Measurements from ENCODE around the gene KCNJ10.
A peak's percentile ranks its signal among the peaks of the same experiment; 100 is the strongest.

The KCNJ10 gene

DNA sequence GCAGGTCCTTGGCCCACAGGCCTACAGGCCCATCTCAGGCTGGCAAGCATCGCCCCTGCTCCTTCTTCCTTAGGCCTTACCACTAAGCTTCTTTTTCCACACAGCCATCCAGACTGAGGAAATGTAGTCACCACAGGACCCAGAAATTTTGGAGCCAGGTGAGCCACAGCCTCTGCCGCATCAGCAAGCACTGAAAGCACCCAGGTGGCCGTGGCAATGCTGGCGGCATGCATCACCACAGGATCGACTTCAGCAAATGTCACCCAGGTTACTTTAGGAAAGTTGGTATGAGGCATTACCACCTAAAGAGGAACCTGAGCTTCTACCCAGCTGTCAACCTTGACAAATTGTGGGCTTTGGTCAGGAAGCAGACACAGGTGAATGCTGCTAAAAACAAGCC lies 49.8 kb downstream of the KCNJ10 start:
- no peak for DNase-seq

DNA sequence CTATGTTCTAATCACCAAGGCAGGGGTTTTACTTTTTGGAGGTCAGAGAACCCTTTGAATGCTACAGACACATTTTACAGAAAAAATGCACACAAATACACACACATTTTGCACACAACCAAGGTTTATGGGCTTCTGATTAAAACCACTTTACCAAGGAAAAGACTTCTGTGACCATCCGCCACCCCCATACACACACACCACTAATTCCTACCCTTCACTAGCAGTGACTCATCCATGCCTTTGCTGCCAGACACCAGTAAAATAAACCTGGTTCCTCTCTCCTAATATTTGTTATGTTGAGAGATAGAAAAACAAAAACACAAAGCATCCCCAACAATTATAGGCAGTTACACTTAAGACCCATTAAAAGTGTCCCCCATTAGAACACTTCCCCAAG lies 51.1 kb downstream of the KCNJ10 start:
- DNase-seq, result no peak

DNA sequence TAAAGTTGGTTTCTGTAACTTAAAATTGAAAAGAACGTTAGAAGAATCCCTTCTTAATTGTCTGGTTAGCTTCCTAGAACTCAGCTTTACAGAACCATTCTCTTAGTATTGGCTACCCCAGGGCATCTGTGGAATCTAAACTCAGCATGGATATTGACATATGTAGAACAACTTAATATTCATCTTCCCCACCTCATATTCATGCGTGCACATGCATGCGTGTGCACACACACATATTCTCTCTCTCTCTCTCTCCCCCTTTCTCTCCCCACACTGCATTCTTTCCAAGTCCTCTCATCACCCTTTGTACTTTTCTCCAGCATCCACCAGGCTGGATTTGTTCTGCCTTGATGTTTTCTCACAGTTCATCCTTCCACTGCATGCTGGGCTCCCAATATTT lies 51.6 kb downstream of the KCNJ10 start:
- DNase-seq, result no peak

DNA sequence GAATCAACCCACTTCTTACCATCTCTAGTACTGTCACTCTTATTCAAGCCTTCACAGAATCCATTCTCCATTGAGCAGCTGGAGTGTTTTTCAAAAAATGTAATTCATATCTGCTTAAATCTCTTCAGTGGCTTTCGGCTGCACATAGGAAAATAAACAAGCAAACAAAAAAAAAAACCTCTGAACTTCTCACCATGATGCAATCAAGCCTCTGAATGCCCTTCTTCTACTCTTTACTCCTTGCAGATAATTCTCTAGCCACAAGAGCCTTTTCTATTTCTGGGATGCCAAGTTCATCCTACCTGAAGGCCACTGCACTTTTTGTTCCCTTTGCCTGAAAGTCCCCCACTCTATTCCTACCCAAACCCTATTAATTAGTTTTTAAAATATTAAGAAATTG lies 52.4 kb downstream of the KCNJ10 start:
- DNase-seq, result no peak

DNA sequence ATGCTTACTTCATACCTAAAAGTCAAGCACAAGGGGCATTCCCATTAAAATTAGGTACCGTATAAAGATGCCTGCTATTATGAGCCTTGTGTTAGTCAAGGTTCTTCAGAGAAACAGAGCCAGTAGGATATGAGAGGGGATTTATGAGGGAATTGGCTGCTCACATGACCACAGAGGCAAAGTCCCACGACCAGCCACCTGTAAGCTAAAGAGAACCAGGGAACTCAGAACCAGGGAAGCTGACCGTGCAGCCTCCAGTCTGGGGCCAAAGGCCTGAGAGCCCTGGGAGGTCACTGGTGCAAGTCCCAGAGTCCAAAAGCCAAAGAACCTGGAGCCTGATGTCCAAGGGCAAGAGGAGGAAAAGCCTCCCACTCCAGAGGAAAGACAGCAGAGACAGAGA lies 58.2 kb downstream of the KCNJ10 start:
- DNase-seq, result no peak

DNA sequence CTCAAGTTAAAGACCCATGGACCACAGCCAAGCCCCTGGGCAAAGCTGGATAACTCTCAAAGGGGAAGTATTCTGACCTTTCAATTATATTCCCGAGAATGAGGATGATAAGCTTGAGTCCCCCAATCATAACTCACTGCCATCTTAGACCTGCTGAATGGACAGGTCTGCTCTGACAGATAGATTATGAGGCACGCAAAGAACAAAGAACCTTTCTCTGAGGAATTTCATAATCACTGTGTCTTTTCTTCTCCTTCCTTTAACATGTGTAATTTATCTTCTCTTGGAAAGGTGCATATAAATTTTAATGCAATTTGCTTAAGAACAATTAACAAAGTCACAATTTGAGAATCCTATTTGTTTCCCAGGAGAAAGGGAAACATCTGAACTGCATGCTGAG lies 60.2 kb downstream of the KCNJ10 start:
- no peak for DNase-seq

DNA sequence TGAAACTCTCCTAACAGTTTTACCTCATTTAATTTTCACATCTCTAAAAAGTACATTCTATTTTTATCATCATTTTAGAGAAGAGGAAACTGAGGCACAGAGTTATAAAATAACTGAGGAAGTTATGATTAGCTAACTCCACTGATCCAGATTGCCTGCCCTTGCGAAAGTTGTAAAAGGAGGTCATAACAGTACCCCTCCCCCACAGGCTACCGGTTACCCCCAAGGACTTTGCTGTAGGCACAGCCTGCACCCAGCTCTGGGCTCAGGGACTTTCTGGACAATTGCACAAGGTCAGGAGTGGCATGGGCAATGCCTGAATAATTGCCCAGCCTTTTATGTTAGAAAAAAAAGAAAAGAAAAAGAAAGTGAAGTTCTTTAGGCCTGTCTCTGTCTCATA lies 60.9 kb downstream of the KCNJ10 start:
- DNase-seq, result no peak

DNA sequence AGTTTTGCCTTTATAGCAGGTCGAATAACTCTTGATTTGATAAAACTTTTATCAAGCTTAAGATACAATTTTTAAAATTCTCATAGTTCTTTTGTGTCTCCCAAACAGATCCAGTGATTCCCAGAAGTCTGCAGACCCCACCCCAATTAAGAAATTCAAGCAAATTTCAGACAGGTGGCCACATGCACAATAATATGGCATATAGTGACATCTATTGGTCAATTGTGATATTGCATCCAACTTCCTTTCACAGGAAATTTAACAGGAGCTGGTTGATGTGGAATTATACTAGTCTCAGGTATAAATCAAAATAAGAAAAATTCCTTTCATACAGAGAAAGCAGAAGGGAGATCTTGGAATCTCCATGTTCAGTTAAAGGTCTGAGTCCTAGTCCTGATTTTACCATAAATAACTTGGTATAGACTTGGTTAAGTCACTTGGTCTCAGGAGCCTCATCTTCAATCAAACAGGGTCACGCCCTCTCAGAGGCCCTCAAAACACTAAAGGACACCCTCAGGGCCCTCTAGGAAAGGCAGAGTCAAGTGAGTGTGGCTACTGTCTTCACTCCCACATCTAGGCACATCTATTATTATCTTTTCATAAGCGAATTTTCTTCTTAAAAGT lies 62.3 kb downstream of the KCNJ10 start:
- DNase-seq, result no peak

DNA sequence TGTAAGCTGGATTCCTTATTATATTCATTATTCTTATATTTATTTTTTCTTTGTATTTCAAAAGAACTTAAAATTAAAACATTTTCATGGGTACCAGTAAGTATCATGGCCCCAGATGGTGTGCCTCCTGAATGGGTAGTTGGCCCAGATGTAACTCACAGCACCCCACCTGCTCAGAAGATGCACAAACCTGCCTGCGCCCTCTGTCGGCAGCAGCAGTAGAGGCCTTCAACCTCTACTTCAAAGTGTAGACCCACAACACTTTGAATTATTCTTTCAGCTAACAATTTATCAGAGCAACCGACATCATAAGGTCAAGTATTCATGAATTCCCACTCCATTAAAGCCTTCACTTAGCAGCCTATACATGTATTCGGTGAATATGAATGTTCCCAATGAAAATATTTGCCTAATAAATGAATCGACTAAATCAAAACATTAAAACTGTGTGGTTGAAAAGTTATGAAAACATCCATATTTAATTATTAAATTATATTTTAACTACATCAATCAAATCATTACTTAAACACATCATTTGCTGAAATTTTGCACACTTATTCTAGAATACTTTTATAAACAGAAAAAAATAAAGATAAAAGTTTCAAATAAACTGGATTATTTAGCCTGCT lies 63.5 kb downstream of the KCNJ10 start:
- DNase-seq, result peak; percentile 56

DNA sequence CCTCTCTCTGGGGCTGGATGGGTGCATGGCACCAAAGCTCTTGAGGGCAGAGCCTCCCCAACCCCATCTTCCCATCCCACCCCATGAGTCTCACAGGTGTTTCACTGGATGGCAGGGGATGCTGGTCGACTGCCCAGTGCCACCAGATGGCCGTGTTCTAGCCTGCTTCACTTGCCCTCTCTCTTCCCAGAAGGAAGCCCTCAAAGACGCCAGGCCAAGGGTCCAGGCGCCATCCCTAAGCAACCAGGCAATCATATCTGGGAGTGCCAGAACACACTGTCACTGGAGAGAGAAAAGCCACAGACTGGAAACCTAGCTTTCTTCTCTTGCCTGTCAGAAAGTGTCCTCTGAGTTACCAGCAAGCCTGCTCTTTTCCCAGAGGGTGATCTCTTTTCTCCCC lies 64.9 kb downstream of the KCNJ10 start:
- no peak for DNase-seq

DNA sequence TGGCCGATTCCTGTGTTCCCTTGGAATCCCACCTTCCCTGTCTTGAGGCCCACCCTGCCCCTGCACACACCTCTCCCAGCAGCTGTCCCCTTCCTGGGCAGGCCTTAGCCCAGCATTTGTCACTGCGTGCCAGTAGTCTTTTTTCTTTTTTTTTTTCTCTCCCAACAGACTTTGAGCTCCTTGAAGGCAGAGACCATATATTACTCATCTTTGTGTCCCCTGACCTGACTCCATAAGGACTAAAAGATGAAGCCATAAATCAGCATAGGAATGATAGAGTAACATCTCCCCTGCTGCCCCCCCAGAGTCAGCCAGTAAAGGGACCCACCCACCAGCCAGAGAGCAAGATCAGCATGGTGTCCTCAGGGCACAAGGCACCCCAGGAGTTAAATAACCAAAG lies 65.5 kb downstream of the KCNJ10 start:
- DNase-seq, result no peak

DNA sequence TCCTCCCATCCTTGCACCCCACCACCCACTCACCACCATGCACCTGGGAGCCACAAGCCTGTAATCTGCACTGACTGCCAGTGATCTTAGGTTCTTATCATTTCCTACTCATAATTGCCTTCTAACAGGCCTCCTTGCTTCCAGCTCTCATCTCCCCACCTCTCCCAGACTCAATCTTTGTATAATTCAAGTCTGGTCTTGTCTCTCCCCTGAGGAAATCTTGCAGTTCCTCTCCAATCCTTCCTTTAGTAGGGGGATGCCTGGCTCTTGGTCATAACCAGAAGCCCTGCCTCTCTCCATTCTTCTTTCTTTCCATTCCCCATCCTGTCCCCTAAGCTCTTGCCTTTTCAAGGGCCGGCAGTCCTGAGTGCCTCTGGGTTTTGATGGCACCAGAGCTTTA lies 66.0 kb downstream of the KCNJ10 start:
- no peak for DNase-seq

DNA sequence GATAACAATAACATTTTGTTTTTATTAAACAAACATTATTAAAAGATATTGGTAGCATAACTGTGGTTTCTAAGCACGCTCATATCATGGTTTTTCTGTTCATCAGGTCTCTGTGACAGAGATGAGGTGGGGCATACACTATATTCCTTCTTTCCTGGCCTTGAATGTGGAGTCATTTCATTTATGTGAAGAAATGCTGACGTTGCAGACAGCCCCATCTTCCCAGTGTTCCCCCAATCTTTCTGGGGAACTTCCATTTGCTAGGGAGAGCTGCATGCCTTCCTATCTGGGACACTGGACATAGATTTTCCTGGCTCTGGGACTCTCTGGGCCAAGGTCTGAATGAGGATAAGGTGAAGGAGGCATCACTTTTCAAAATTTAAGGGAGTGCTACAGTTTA lies 68.5 kb downstream of the KCNJ10 start:
- DNase-seq, result no peak

DNA sequence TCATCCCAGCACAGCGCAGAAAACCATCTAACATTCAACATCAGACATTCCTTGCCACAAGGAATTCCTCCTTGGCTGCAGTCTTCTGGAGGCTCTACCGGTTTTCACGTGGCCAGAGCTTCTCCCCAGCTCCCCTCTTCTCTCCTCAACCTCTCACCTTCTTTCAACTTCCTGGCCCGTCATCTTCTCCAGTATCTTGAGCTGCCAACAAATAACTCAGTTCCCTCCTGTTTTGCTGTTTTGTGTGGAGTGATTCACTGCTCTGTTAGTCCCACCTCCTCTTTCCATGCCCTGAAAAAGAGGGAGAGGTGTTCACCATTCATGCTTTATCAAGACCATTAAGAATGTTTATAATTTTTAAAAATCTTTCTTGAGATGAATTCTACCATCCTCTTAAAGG lies 70.8 kb downstream of the KCNJ10 start:
- no peak for DNase-seq

DNA sequence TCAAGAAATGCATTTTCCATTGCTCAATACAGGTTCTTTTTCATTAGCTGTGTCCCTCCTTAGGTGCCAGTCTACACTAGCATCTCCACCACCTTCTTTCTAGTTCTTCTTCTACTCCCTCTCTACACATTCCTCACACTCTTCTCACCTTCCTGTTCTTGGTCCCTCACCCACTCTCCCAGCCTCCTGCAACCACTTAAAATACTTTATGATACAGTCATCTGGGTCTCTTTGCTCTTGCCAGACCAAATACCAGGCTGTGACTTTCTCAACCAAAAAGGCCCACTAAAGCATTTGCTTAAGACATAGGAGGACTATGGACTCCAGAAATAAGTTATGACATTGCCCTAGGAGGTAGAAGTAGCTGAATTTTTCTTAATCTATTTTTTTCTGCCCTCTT lies 73.3 kb downstream of the KCNJ10 start:
- DNase-seq, result no peak

DNA sequence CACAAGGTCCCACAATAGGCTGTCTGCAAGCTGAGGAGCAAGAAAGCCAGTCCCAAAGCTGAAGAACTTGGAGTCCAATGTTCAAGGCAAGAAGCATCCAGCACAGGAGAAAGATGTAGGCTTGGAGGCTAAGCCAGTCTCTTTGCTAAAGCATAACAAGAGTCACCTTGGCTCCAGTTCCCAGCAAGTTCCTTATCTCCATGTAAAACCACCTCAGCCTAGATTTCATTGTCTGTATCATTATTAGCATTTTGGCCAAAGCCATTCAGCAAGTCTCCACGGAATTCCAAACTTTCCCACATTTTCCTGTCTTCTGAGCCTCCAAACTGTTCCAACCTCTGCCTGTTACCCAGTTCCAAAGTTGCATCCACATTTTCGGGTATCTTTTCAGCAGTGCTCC lies 75.1 kb downstream of the KCNJ10 start:
- no peak for DNase-seq

DNA sequence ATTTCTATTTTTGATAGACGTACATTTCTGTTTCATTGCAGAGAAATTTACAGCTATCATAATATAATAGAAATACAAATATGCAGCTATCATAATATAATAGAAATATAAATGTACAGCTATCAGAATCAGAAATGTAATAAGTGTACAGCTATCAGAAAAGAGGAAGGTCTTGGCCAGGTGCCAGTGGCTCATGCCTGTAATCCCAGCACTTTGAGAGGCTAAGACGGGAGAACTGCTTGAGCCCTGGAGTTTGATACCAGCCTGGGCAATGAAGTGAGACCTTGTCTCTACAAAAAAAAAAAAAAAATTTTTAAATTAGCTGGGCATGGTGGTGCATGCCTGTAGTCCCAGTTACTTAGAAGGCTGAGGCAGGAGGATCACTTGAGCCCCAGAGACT lies 76.0 kb downstream of the KCNJ10 start:
- DNase-seq, result no peak

DNA sequence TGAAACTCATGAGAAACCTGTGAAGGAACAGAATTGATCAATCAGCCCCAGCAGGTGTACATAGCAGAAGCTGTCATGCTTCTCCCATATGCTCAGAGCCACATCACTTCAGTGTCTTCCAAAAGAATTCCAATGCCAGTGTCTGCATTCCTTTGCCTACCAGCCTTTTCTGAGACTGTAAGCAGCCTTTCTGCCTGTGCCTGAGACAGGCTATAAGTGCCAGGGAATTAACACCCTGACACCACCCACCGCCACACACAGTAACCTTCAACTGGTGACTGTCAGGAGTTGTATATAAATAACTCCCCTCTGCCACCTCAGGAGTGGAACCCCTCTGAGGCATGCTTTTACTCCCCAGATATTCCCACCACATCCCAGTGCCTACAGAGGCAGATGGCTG lies 77.8 kb downstream of the KCNJ10 start:
- DNase-seq, result no peak

DNA sequence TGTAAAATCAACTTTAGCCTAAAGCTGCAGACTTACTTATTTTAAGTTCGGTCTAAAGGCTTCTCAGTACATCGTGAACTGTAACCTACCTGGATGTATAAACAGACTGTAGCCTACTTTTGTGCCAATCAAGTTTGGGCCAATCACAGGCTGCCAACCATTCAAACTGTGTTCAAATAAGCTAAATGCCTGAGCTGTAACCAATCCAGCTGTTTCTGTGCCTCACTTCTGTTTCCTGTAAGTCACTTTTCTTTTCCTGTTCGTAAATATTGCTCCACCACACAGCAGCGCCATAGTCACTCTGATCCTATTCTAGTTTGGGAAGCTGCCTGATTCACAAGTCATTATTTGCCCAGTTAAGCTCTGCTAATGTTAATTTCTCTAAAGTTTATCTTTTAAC lies 78.4 kb downstream of the KCNJ10 start:
- DNase-seq, result no peak

DNA sequence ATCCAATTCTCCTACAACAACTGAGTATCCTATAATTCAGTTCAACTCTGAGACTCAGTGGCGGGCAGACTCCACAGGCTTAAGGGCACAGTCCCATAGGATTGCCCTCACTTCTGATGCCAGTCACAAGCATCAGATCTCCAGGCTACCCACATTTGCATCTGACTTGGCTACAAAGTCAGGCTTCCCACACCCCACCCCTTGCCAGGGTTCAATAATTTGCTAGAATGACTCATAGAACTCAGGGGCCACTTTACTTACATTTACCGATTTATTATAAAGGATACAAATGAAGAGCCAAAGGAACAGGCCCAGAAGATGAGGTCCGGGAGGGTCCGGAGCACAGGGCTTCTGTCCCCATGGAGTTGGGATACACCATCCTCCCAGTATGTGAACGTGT lies 80.0 kb downstream of the KCNJ10 start:
- DNase-seq, result no peak

DNA sequence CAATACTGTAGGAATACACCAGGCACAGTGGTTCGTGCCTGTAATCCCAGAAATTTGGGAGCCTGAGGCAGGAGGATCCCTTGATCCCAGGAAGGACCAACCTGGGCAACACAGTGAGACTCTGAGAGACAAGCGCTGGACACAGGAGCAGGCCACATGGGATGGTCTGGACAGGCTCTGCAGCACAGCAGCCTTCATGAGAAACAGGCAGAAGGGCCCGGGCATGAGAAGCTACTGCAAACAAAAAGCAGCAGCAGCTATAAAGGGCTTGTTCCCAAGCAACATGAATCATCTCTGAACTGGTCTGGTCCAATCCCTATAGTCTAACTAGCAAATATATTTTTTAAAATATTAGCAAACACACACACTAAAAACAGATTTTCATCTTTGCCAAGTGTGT lies 80.4 kb downstream of the KCNJ10 start:
- DNase-seq, result no peak

DNA sequence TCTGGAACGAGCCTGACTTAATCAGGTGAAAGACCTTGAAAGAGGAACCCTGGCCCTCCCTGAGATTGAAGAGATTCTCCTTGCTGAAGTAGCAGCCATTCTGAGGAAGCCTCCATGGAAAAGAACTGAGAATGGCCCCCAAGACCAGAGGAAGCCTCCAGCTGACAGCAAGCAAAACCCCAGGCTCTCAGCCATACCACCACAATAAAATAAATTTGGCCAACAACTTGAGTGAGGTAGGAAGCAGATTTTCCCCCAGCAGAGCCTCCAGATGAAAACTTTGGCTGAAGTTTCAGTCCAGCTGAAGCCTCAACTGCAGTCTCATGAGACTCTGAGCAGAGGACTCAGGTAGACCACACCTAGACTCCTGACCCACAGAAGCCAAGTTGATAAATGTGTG lies 82.0 kb downstream of the KCNJ10 start:
- no peak for DNase-seq

DNA sequence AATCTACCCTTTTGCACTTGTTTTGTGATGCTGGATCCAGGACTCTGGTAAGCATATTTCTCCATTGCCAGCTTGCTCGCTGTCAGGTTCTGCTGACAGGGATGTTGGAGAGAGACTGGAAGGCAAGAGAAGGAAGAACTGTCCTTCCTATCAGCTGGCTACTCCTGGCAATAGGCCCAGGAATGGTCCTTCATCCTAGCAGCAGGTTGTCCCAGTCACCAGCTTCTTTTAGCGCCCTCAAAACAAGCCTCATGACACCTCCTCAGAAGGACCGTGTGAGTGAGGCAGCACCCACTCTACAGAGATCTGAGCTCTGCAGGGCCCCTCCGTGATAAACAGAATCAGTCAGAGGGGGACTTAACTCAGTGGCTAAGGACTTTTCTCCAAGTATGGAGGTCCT lies 82.8 kb downstream of the KCNJ10 start:
- DNase-seq, result no peak

DNA sequence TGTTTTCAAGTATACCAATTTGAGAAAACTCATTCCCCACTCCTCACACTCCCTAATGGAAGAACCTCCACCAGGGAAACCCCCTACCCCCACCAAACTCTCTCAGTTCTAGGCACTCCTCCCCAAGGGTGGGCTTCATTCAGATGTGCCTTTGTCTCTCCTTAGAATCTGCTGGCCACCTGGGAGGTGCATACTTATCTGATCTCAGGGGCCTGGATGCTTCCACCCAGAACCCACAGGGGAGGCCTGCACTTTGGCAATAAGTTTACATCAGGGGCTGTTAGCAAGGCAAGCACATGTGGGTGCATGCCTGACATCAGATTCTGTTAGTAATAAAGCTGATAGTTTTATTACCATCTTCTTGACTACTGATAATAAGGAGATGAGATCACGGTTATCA lies 83.4 kb downstream of the KCNJ10 start:
- no peak for DNase-seq

DNA sequence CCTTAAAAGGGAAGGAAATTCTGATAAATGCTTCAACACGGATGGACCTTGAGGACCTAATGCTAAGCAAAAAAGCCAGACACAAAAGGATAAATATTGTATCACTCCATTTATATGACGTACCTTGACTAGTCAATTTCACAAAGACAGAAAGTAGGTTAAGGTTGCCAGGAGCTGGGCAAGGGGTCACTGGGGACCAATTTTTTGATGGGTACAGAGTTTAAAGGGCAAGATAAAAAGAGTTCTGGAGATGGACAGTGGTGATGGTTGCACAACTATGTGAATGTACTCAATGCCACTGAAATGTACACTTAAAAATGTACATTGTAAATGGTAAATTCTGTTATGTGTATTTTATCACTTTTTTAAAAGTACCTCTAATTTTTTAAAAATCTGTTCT lies 83.9 kb downstream of the KCNJ10 start:
- no peak for DNase-seq

DNA sequence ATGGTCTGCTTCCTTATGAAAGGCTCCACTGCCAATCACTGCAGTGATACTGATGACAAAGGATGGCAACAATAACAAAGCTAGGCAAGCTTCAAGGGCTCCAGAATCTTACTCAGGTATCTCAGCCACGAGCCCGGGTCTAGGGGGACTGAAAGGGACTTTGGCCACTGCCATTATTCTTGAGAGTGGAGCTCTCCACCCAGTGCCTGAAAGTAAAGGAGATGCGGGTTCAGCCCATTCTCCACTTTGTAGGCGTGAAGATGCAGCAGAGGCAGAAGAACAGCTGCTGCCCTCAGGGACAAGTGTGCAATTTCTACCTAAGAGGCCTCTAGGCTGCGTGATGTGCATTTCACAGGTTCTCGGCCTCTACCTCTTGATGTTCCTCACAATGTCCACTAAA lies 84.5 kb downstream of the KCNJ10 start:
- DNase-seq, result no peak

Data from activated effector memory CD4-positive, alpha-beta T cell treated with Interleukin-2 at 50 U/mL for 16 hours (primary cell).